DOHH2 (cell line): ENCODE data around the gene PDZRN3.

Experiments
- H3F3A ChIP-seq: fragments of 200-600 bp; sonication (generic), shearing (Covaris generic); 2 replicates; pipeline ENCODE4 v1.6.0; 2016; ENCODE audit warnings: antibody characterized with exemption, mild to moderate bottlenecking; ENCODE audit not compliant: control insufficient read depth, insufficient read depth
- H3K27ac ChIP-seq: fragments of 200-600 bp; sonication (generic); 2 replicates; pipeline ENCODE4 v1.5.1; 2014; ENCODE audit warnings: low read depth, mild to moderate bottlenecking, low read length, moderate library complexity
- H3K27me3 ChIP-seq: fragments of 200-600 bp; sonication (generic); 2 replicates; pipeline ENCODE4 v1.6.1; 2014; ENCODE audit warnings: mild to moderate bottlenecking, low read length, mixed read lengths; ENCODE audit not compliant: control insufficient read depth
- H3K36me3 ChIP-seq: fragments of 200-600 bp; sonication (generic); 2 replicates; pipeline ENCODE4 v1.6.1; 2014; ENCODE audit warnings: mild to moderate bottlenecking, low read length, moderate library complexity, mixed read lengths; ENCODE audit not compliant: control insufficient read depth
- H3K4me1 ChIP-seq: fragments of 200-600 bp; sonication (generic); 2 replicates; pipeline ENCODE4 v1.6.1; 2014; ENCODE audit warnings: mild to moderate bottlenecking, low read length, mixed read lengths; ENCODE audit not compliant: control insufficient read depth
- H3K4me2 ChIP-seq: fragments of 200-600 bp; sonication (generic); 2 replicates; pipeline ENCODE4 v1.6.0; 2014; ENCODE audit warnings: mild to moderate bottlenecking, low read length, moderate library complexity
- H3K4me3 ChIP-seq: fragments of 200-600 bp; sonication (generic); 2 replicates; pipeline ENCODE4 v1.5.1; 2014; ENCODE audit warnings: mild to moderate bottlenecking, low read length, mixed read lengths
- H3K79me2 ChIP-seq: fragments of 200-600 bp; sonication (generic); 2 replicates; pipeline ENCODE4 v1.6.1; 2014; ENCODE audit warnings: mild to moderate bottlenecking, low read length, mixed read lengths; ENCODE audit not compliant: control insufficient read depth
- H3K9me2 ChIP-seq: fragments of 200-600 bp; sonication (generic); replicated peaks from 2 replicates; pipeline ENCODE4 v1.6.1; 2014; ENCODE audit warnings: mild to moderate bottlenecking, low read length, mixed read lengths; ENCODE audit not compliant: control insufficient read depth
- H3K9me3 ChIP-seq: fragments of 200-600 bp; sonication (generic); 2 replicates; pipeline ENCODE4 v1.6.1; 2014; ENCODE audit warnings: antibody characterized with exemption, low read length, mixed read lengths; ENCODE audit not compliant: control insufficient read depth, insufficient read depth
- H4K20me1 ChIP-seq: fragments of 200-600 bp; sonication (generic); 2 replicates; pipeline ENCODE4 v1.6.0; 2014; ENCODE audit warnings: low read depth, mild to moderate bottlenecking, antibody characterized with exemption, low read length, moderate library complexity; ENCODE audit not compliant: control insufficient read depth, insufficient read depth
- CTCF ChIP-seq: fragments of 200-600 bp; sonication (generic); IDR thresholded peaks from one replicate; pipeline ENCODE4 v1.5.1; 2014; ENCODE audit warnings: antibody characterized with exemption, mild to moderate bottlenecking, low read depth, low read length; ENCODE audit not compliant: poor library complexity, severe bottlenecking
- EZH2phosphoT487 ChIP-seq: fragments of 200-600 bp; sonication (generic); IDR thresholded peaks from 2 replicates; pipeline ENCODE4 v1.6.1; 2017; ENCODE audit warnings: borderline replicate concordance, mild to moderate bottlenecking, antibody characterized with exemption, low read length, moderate library complexity, mixed read lengths

Gene PDZRN3

GRCh38 chr3:73521734-73522336, 102.9 kb downstream of the PDZRN3 start:
- Histone ChIP-seq H3K4me1 (no peaks in the 10 kb centered on the region), H3K36me3 (no peaks in the 10 kb centered on the region)

DNA sequence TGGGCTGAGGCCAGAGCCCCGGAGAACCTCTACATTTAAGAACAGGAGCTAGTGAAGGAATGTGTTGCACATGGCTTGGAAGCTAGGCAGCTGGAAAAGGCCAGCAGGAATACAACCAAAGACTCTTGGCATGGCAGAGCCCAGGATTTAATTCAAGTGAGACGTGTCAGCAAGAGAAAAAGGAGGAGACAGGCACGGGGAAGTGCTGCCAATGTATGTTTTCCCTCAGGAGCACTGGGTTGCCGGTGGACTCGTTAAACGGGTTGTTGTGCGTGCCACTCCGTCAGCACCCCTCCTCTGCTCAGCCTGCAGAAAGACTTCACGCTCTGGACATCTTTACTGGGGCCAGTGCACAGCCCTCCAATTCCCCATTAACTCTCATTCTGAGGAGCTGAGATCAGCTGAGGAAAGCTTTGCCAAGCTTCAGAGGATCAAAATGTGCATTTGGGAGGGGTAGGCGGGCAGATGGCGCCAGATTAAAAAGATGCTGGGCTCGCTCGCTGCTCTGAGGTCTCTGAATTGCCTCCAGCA, 103.7 kb downstream of the PDZRN3 start:
- H3K27ac ChIP-seq = no peak overlapping the region
- H3K9me2 ChIP-seq = no peaks in the 10 kb centered on the region
- H3K4me3 ChIP-seq = no peak overlapping the region
- TF ChIP-seq EZH2phosphoT487 (no peak), CTCF (no peak)
- H3K9me3 ChIP-seq = no peaks in the 10 kb centered on the region
- H3K4me1 ChIP-seq = no peaks in the 10 kb centered on the region
- no peaks in the 10 kb centered on the region for H3K36me3 ChIP-seq
- H3K27me3 ChIP-seq = peaks cover 6% of the 10 kb centered on the region; the same call in 1 of the 2 replicates
- no peaks in the 10 kb centered on the region for H3F3A ChIP-seq
- no peak overlapping the region for H3K4me2 ChIP-seq
- no peaks in the 10 kb centered on the region for H3K79me2 ChIP-seq
- H4K20me1 ChIP-seq = no peaks in the 10 kb centered on the region

More at GRCh38 chr3:73521734-73522336, 102.9 kb downstream of the PDZRN3 start:
- Histone ChIP-seq H3K4me3 (no peak overlapping the region), H3K4me2 (no peak overlapping the region), H3K9me3 (no peaks in the 10 kb centered on the region), H3F3A (no peaks in the 10 kb centered on the region), H3K79me2 (no peaks in the 10 kb centered on the region), H3K27ac (no peak overlapping the region), H4K20me1 (no peaks in the 10 kb centered on the region), H3K27me3 (peaks cover 6% of the 10 kb centered on the region; the same call in 1 of the 2 replicates), H3K9me2 (no peaks in the 10 kb centered on the region)
- no peak for TF ChIP-seq EZH2phosphoT487
- no peak for TF ChIP-seq CTCF

DNA sequence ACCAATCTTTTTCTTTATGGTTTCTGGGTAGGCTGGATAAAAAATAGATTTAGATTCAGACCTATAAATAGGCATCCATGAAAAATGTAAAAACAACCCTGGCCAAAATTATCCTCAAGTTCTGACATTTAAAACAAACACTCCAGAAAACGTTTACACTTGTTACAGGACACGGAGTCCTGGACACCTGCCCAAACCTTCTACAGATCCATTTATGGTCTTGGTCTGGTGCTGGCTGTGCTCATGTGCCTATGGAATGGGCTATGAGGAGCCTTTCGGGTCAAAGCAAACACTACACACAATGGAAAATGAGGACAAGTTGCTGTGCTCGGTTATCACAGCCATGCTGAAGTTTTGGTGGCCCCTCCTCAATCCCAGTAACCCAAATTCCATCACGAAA, 108.1 kb downstream of the PDZRN3 start:
- H3K79me2 ChIP-seq = no peaks in the 10 kb centered on the region
- H3K27me3 ChIP-seq = no peaks in the 10 kb centered on the region
- H3K4me2 ChIP-seq = no peak overlapping the region
- H3K36me3 ChIP-seq = no peaks in the 10 kb centered on the region
- H3F3A ChIP-seq = no peaks in the 10 kb centered on the region
- no peaks in the 10 kb centered on the region for H3K4me1 ChIP-seq
- no peaks in the 10 kb centered on the region for H3K9me2 ChIP-seq
- TF ChIP-seq EZH2phosphoT487 = no peak
- no peak for TF ChIP-seq CTCF
- H4K20me1 ChIP-seq = no peaks in the 10 kb centered on the region
- no peak overlapping the region for H3K27ac ChIP-seq
- H3K9me3 ChIP-seq = no peaks in the 10 kb centered on the region
- no peak overlapping the region for H3K4me3 ChIP-seq
